H1 (cell line): ENCODE data around the gene TMEM45B. TPM values are rescaled to one million over a fixed set of nuclear protein-coding genes. Genes with fewer than 3 reads are reported as not detected.

Source experiments
- CTCF ChIA-PET: fragments of 300-600 bp; sonication (Branson Sonifier 250); formaldehyde crosslinking; loops from one replicate; lab custom pipeline; 2021; ENCODE audit not compliant: partially characterized antibody; lab: Charles Lee
- POLR2A ChIA-PET: fragments of 300-600 bp; sonication (Branson Sonifier 250); formaldehyde crosslinking; loops from one replicate; lab custom pipeline; 2021; ENCODE audit warnings: inconsistent platforms; ENCODE audit not compliant: partially characterized antibody; lab: Charles Lee
- DNase-seq, 2 experiments: peaks; one replicate each; pipeline versions ENCODE4 v3.0.0 to v3.0.0-alpha.2; 2010 to 2022; ENCODE audit warnings: low spot score in 2 of 2, low read depth in 1 of 2, mixed read lengths in 1 of 2
- FAIRE-seq: peaks from 2 replicates; lab custom pipeline; 2011; peaks lifted over from hg19 to GRCh38; lab: Jason Lieb, UNC
- H2AFZ ChIP-seq: 2 replicates; pipeline ENCODE4 v1.8.1; 2012; ENCODE audit warnings: low read length, inconsistent platforms
- H2AK5ac ChIP-seq: 2 replicates; pipeline ENCODE4 v1.6.1; 2013; ENCODE audit warnings: low read depth, low read length
- H2BK120ac ChIP-seq: replicated peaks from 2 replicates; pipeline ENCODE3; 2013; ENCODE audit warnings: low read depth, low read length, inconsistent platforms
- H2BK12ac ChIP-seq: 2 replicates; pipeline ENCODE4 v1.6.1; 2013; ENCODE audit warnings: low read depth, low read length
- H2BK15ac ChIP-seq: 2 replicates; pipeline ENCODE4 v1.6.1; 2013; ENCODE audit warnings: low read length
- H2BK20ac ChIP-seq: 2 replicates; pipeline ENCODE4 v1.6.1; 2013; ENCODE audit warnings: low read length
- H2BK5ac ChIP-seq: 2 replicates; pipeline ENCODE4 v1.6.1; 2013; ENCODE audit warnings: low read depth, low read length
- H3K14ac ChIP-seq: 2 replicates; pipeline ENCODE4 v1.6.1; 2013; ENCODE audit warnings: inconsistent platforms; ENCODE audit not compliant: insufficient read length
- H3K18ac ChIP-seq: 2 replicates; pipeline ENCODE4 v1.6.1; 2013; ENCODE audit warnings: low read length; ENCODE audit errors: extremely low read depth
- H3K23ac ChIP-seq: 2 replicates; pipeline ENCODE4 v1.6.1; 2013; ENCODE audit warnings: inconsistent platforms; ENCODE audit not compliant: insufficient read length
- H3K23me2 ChIP-seq: 2 replicates; pipeline ENCODE4 v1.6.1; 2013; ENCODE audit warnings: low read depth, low read length
- H3K27ac ChIP-seq: 2 replicates; pipeline ENCODE4 v1.6.1; 2011; ENCODE audit warnings: low read depth, low read length, inconsistent platforms
- H3K27me3 ChIP-seq, 4 experiments: replicated peaks in 1 of 4; 1 replicate in 1 of 4; 2 replicates in 3 of 4; pipeline versions ENCODE4 v1.6.1 to v1.8.1; 2011 to 2013; ENCODE audit warnings: low read length in 3 of 4, mild to moderate bottlenecking in 3 of 4, inconsistent platforms in 2 of 4, mixed read lengths in 2 of 4, moderate library complexity in 1 of 4; ENCODE audit not compliant: control insufficient read depth in 3 of 4, insufficient read depth in 3 of 4; ENCODE audit errors: extremely low read depth in 1 of 4
- H3K36me3 ChIP-seq, 4 experiments: 2 replicates each; pipeline versions ENCODE4 v1.6.1 to v1.8.1; 2011 to 2013; ENCODE audit warnings: mild to moderate bottlenecking in 4 of 4, low read length in 3 of 4, moderate library complexity in 2 of 4, control low read depth in 1 of 4, inconsistent platforms in 1 of 4; ENCODE audit not compliant: insufficient read depth in 4 of 4, control insufficient read depth in 2 of 4
- H3K4ac ChIP-seq: replicated peaks from 2 replicates; pipeline ENCODE3; 2013; ENCODE audit warnings: low read length, low read depth, mixed read lengths, inconsistent platforms; ENCODE audit not compliant: insufficient read length
- H3K4me1 ChIP-seq, 4 experiments: replicated peaks in 1 of 4; 1 replicate in 1 of 4; 2 replicates in 3 of 4; pipeline versions ENCODE4 v1.6.1 to v1.8.1; 2011 to 2013; ENCODE audit warnings: low read length in 3 of 4, inconsistent platforms in 2 of 4, mixed read lengths in 1 of 4; ENCODE audit not compliant: insufficient read depth in 4 of 4, control insufficient read depth in 3 of 4
- H3K4me2 ChIP-seq, 2 experiments: 2 replicates each; pipeline versions ENCODE4 v1.6.1 to v1.8.1; 2011 to 2013; ENCODE audit warnings: low read depth in 2 of 2, low read length in 2 of 2, control low read depth in 1 of 2, inconsistent platforms in 1 of 2, mild to moderate bottlenecking in 1 of 2; ENCODE audit not compliant: insufficient read depth in 1 of 2
- H3K4me3 ChIP-seq, 4 experiments: fragments of 200-600, 300-600 bp in 1 of 4; sonication (generic), shearing (Covaris generic), sonication (Bioruptor Twin) in 1 of 4; 2 replicates each; pipeline versions ENCODE4 v1.5.1 to v1.8.1; 2011 to 2016; ENCODE audit warnings: low read length in 4 of 4, low read depth in 3 of 4, control low read depth in 2 of 4, inconsistent platforms in 2 of 4, mild to moderate bottlenecking in 2 of 4, mixed read lengths in 1 of 4, moderate library complexity in 1 of 4; ENCODE audit not compliant: insufficient read depth in 2 of 4; ENCODE audit errors: extremely low read depth in 1 of 4
- H3K56ac ChIP-seq: replicated peaks from 2 replicates; pipeline ENCODE3; 2013; ENCODE audit warnings: low read depth, mild to moderate bottlenecking, mixed read lengths, low read length, inconsistent platforms; ENCODE audit not compliant: insufficient read length
- H3K79me1 ChIP-seq: 2 replicates; pipeline ENCODE4 v1.6.1; 2013; ENCODE audit warnings: low read depth, low read length, control low read depth
- H3K79me2 ChIP-seq, 2 experiments: 2 replicates each; pipeline versions ENCODE4 v1.6.1 to v1.8.1; 2012 to 2013; ENCODE audit warnings: low read length in 2 of 2, mild to moderate bottlenecking in 2 of 2, inconsistent platforms in 1 of 2; ENCODE audit not compliant: insufficient read depth in 2 of 2, control insufficient read depth in 1 of 2
- H3K9ac ChIP-seq, 4 experiments: replicated peaks in 1 of 4; 1 replicate in 1 of 4; 2 replicates in 3 of 4; pipeline versions ENCODE4 v1.6.1 to v1.8.1; 2011 to 2013; ENCODE audit warnings: low read depth in 3 of 4, low read length in 3 of 4, control low read depth in 2 of 4, mild to moderate bottlenecking in 2 of 4, moderate library complexity in 2 of 4, inconsistent platforms in 1 of 4; ENCODE audit errors: extremely low read depth in 1 of 4
- H3K9me3 ChIP-seq, 2 experiments: 2 replicates each; pipeline versions ENCODE4 v1.6.1 to v1.8.1; 2012 to 2013; ENCODE audit warnings: mild to moderate bottlenecking in 2 of 2, moderate library complexity in 2 of 2, control low read depth in 1 of 2, inconsistent platforms in 1 of 2, low read depth in 1 of 2, low read length in 1 of 2, mixed read lengths in 1 of 2; ENCODE audit not compliant: insufficient read depth in 2 of 2
- H4K20me1 ChIP-seq, 2 experiments: replicated peaks in 1 of 2; 2 replicates each; pipeline versions ENCODE3 to v1.8.1; 2011 to 2013; ENCODE audit warnings: inconsistent platforms in 2 of 2, low read length in 2 of 2, mild to moderate bottlenecking in 1 of 2; ENCODE audit not compliant: insufficient read depth in 2 of 2, control insufficient read depth in 1 of 2
- H4K5ac ChIP-seq: 2 replicates; pipeline ENCODE4 v1.6.1; 2013; ENCODE audit warnings: low read length, low read depth, mixed read lengths, inconsistent platforms; ENCODE audit not compliant: insufficient read length
- H4K8ac ChIP-seq: 2 replicates; pipeline ENCODE4 v1.8.0; 2013; ENCODE audit warnings: mild to moderate bottlenecking, moderate library complexity, low read length, inconsistent platforms; ENCODE audit not compliant: insufficient read depth; ENCODE audit errors: extremely low read depth
- H4K91ac ChIP-seq: replicated peaks from 2 replicates; pipeline ENCODE3; 2013; ENCODE audit warnings: low read length, mixed read lengths, inconsistent platforms; ENCODE audit not compliant: insufficient read length
- FOSL1 ChIP-seq: IDR thresholded peaks from 2 replicates; pipeline ENCODE4 v1.6.1; 2011; ENCODE audit warnings: mild to moderate bottlenecking, low read depth, low read length, moderate library complexity; ENCODE audit not compliant: insufficient read depth
- HDAC6 ChIP-seq: IDR thresholded peaks from one replicate; pipeline ENCODE4 v1.7.1; 2012; ENCODE audit warnings: low read depth, mild to moderate bottlenecking, inconsistent platforms, low read length, moderate library complexity
- NRF1 ChIP-seq: IDR thresholded peaks from 2 replicates; pipeline ENCODE4 v1.6.1; 2011; ENCODE audit warnings: mild to moderate bottlenecking, low read depth, low read length, improper control_type of control experiment
- WGBS, 2 experiments: shearing (Covaris generic) in 1 of 2; methylation state at CpG; one replicate each; pipeline versions ENCODE4 v1.1.6 to v1.1.7; 2013 to 2015; ENCODE audit warnings: low lambda C conversion rate in 2 of 2, mixed read lengths in 2 of 2, inconsistent platforms in 1 of 2, low coverage in 1 of 2, missing lambda C conversion rate in 1 of 2; ENCODE audit not compliant: insufficient replicate concordance in 2 of 2, insufficient coverage in 1 of 2, insufficient read length in 1 of 2; ENCODE audit errors: extremely low coverage in 1 of 2, missing lambda C conversion rate in 1 of 2; 5-methylcytosine and 5-hydroxymethylcytosine counted together
- polyA plus RNA-seq, 7 experiments: library from polyadenylated mRNA; depleted of rRNA in 3 of 7; stranded (reverse) in 5 of 7; unstranded in 2 of 7; fragments of >200 nt in 5 of 7; fragments of 200-250 nt in 2 of 7; gene quantifications; 1 replicate in 5 of 7; 2 replicates in 1 of 7; 4 replicates in 1 of 7; pipeline versions ENCODE4 v1.2.1 to v1.2.3, GENCODE V29; 2011 to 2013; ENCODE audit warnings: missing spikeins in 2 of 7, mixed read lengths in 2 of 7
- total RNA-seq: library from RNA; stranded (reverse); fragmentation: NEBNext Ultra II Directional; extraction: Animal tissue kit (Norgen Biotek cat#: 25700); gene quantifications from 2 replicates; pipeline ENCODE4 v1.2.1, GENCODE V29; 2021

TMEM45B gene
- total and polyA plus RNA-seq, 2 of the 8 experiments (the other 6 are each of a cell fraction or from before 2014, with no cell fraction given) = 0.23 TPM; not detected in 1

DNA sequence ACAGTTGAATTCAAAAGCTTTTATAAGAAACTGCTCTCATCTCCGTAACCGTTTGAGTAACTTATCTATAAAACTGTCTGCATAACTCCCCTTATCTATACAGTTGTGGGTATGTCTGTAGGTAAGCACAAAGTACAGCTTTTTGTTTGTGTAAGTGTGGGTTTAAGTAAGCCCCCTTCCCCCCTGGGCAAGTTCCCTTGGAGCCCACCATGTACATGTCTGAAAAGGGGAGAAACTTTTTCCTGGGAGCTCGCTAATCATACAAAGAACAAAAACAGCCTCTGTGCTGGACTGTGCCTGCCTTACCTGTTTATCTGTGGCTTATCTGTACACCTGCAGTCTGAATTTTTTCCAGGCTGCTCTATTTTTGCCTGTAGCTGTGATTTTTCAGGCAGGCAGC lies 36.3 kb upstream of the TMEM45B start:
- TF ChIP-seq HDAC6 (no peak), FOSL1 (no peak), NRF1 (no peak)
- H3K79me1 ChIP-seq = no peaks in the 10 kb centered on the region
- no peaks in the 10 kb centered on the region for H3K4me1 ChIP-seq
- H3K27ac ChIP-seq = no peak overlapping the region
- H2BK12ac ChIP-seq = no peak overlapping the region
- no peak overlapping the region for H2BK5ac ChIP-seq
- no peaks in the 10 kb centered on the region for H3K9me3 ChIP-seq
- H3K4me2 ChIP-seq = no peak overlapping the region
- H3K14ac ChIP-seq = no peak overlapping the region
- POLR2A ChIA-PET = no interaction called here
- H4K8ac ChIP-seq = no peak overlapping the region
- no peaks in the 10 kb centered on the region for H3K23me2 ChIP-seq
- no peak overlapping the region for H2BK120ac ChIP-seq
- no peak overlapping the region for H3K23ac ChIP-seq
- H4K20me1 ChIP-seq = no peaks in the 10 kb centered on the region
- no peak overlapping the region for H4K91ac ChIP-seq
- CTCF ChIA-PET = interaction anchor here (0.6 to 2.3 kb wide), 9 partner anchors 12 to 663 kb away, joined by 3 to 13 read pairs (median 4); no protein-coding TSS in a partner anchor
- H3K4me3 ChIP-seq = no peak overlapping the region
- H4K5ac ChIP-seq = no peak overlapping the region
- no peaks in the 10 kb centered on the region for H3K36me3 ChIP-seq
- no peak overlapping the region for H3K4ac ChIP-seq
- no peak overlapping the region for H2AFZ ChIP-seq
- H3K9ac ChIP-seq = no peak overlapping the region
- FAIRE-seq (no peak), DNase-seq (no peak)
- 88% methylated on average over 3 of the region's 3 CpGs; no CpG with 5 or more reads in 1 of the 2 experiments for WGBS, 2 experiments
- H3K79me2 ChIP-seq = no peaks in the 10 kb centered on the region
- H2BK20ac ChIP-seq = no peak overlapping the region
- H2AK5ac ChIP-seq = no peak overlapping the region
- H3K18ac ChIP-seq = no peak overlapping the region
- no peak overlapping the region for H2BK15ac ChIP-seq
- no peak overlapping the region for H3K56ac ChIP-seq
- no peaks in the 10 kb centered on the region for H3K27me3 ChIP-seq
